HG03097 (cell line): ENCODE data around the gene CFAP251.

Experiments
- ATAC-seq: cut with Tn5 transposase; IDR thresholded peaks from one replicate; pipeline ENCODE4 v1.9.1; 2021; ENCODE audit not compliant: unreplicated experiment, low FRiP score

CFAP251 gene

GRCh38 chr12:122045262-122045661 lies 126.9 kb downstream of the CFAP251 start:
- ATAC-seq, result no peak

GRCh38 chr12:122046145-122046544 lies 127.8 kb downstream of the CFAP251 start:
- ATAC-seq, result no peak

GRCh38 chr12:122048151-122048550 lies 129.8 kb downstream of the CFAP251 start:
- ATAC-seq, result no peak

- no peak for ATAC-seq
Measured at GRCh38 chr12:122049827-122050226, 131.4 kb downstream of the CFAP251 start.

GRCh38 chr12:122050706-122051105 lies 132.3 kb downstream of the CFAP251 start:
- no peak for ATAC-seq

- no peak for ATAC-seq
Measured at GRCh38 chr12:122051231-122051876, 133.0 kb downstream of the CFAP251 start.

- no peak for ATAC-seq
Measured at GRCh38 chr12:122052285-122052684, 133.9 kb downstream of the CFAP251 start.
